ENCODE results near the gene REXO1.

REXO1 gene

DNA sequence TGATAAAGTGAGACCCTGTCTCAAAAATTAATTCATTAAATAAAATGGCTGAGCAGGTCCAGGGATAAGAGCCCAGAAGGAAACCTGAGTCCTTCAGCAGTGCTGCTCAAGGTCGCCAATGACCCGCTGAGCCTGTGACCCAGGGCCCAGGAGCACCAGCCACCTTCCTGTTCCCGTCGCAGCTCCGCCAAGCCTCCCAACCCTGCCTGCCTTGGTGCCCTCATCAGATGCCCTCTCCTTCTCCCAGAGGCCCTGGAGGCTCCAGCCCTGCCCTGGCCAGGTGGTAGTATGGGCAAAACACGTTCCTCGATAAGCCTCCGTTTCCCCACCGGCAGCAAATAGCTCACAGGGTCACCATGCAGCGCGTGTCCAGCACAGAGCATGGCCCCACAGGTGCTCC is 2.6 kb downstream of the REXO1 start:
- no peak for DNase-seq

DNA sequence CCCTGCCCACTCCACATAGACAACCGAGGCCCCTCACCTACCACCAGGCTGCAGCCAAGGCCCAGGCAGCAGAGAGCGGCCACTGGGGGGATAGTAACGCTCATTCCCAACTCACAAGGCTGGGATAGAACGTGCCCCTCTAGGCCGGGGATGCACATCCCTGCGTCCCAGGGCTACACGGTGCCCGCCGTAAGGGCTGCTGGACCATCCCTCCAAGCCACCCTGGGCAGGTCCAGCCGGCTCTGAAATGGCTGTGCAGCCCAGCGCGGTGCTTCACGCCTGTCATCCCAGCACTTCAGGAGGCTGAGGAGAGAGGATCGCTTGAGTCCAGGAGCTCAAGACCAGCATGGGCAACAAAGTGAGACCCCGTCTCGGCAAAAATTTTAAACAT is 3.2 kb downstream of the REXO1 start:
- DNase-seq: no peak

DNA sequence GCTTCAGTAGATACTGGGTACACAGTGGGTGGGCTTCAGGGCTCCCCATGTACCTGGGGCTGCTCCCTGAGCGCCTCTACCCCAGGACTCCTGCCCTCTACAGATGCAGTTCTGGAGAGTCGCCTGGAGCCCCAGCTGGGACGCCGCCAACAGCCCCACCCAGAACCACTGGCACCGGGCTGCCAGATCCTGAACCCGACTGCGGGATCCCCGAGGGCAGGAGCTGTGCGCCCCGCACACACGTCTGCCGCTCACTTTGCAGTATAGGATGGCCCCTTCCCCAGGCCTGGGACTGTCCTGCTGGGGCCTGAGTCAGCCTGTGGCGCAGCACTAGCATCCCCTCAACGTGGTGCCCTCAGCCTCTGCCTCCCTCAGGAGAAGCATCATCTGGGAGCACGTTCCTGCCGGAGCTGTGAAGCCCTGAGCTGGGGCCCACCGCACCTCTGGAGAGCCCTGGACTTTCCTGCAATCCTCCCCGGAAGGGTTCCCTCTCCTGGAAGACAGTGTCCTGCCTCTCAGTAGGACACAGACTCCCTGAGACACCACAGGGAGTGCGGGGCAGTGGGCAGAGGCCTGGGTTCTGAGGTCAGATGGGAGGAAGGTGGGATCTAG is 3.7 kb downstream of the REXO1 start:
- no peak for DNase-seq

DNA sequence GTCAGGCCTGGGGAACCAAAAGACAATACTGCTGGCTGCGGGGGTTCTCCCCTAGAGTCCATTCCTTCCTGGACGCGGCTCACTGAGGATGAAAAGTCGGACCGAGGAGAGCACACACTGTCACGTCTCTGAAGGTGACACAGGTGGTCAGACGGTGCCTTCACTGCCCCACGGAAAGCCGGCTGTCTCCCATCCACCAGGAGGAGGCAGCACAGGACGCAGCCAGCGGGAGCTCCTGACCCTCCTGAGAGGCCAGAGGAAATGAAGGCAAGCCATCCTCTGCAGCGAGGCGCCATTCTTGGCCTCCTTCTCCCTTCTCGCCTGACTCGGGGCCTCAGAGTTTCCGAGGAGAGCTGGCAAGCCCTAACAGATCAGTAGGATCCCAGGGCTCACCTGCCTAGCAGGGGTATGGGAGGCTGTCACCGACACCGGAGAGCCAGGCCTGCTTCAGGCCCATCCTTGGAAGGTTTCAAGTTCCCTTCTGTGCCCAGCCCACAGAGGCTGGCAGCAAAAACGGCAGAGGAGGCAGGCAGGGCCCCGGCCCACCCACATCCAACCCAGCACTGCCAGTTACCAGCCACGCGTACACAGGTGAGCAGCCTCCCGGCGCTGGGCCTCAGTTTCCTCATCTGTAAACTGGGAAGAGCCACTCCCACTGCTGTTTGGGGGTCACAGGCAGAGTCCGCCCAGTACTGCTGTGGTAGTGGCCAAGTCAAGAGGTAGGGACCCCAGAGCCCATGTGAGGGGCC is 4.5 kb downstream of the REXO1 start:
- DNase-seq: no peak

DNA sequence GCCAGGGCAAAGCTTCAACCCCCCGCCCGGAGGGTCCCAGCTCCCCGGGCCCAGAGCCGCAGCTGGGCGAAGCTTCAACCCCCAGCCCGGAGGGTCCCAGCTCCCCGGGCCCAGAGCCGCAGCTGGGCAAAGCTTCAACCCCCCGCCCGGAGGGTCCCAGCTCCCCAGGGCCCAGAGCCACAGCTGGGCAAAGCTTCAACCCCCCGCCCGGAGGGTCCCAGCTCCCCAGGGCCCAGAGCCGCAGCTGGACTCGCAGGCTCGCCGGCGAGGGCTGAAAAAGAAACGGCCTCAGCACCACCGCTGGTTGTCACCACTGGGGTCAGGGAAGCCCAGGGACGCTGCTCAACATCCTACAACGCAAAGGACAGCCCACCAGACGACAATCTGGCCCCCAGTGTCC is 5.2 kb downstream of the REXO1 start:
- DNase-seq: no peak

DNA sequence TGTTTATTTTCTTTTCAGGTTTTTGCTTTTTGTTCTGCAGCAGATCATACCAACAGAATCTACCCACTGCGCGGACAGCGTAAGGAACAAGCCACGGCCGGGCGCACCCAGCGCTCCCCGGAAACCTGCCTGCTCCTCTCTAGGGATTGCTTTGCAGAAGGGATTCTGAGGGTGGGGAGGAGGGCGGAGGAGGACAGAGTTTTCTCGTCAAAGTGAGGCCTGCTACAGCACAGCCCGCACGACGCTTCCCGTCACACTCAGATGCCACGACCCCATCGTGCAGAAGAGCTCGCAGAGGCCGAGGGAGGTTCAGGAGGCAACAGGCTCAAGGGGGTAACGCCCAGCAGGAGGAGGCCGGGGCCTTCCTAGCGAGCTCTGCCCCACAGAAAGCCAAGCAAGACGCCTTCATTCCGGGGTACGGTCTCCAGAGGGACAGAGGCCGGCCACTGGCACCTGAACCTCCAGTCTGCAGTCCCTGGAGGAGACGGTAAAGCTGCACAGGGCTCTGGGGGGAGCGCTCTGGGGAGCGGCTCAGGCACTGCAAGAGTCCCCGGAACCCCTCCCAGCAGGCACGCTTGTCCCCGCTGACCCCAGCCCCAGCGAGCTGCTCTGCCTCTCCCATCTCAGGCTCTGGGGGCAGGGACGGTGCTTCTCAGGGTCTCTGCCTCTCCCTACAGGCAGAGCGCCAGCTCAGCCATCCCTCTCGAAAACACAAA is 6.9 kb downstream of the REXO1 start:
- DNase-seq: no peak

DNA sequence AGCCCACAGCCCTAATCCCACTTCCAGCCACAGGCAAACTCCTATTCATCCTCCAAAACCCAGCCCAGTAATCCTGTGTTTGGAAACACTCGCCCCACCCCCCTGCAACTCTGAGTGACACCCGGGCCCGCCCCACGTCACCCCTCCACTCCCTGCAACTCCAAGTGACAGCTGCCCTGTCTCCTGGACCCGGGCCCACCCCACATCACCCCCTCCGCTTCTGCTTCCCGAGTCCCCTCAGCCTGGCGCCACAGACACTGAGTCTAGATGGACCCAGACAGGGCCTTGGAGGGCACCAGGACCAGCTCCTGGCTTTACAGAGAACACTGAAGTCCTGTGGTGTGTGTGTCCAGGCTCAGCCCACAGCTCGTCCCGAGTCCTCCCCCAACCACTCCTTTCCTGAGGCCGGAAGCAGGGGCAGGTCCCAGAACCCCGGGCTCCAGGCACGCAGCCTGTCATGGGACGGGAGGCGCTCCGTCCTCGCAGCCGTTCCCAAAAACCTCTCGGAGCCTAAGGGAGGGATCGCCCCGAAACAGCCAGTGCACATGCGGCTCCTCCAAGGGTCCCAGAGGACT is 7.7 kb downstream of the REXO1 start:
- no peak for DNase-seq

DNA sequence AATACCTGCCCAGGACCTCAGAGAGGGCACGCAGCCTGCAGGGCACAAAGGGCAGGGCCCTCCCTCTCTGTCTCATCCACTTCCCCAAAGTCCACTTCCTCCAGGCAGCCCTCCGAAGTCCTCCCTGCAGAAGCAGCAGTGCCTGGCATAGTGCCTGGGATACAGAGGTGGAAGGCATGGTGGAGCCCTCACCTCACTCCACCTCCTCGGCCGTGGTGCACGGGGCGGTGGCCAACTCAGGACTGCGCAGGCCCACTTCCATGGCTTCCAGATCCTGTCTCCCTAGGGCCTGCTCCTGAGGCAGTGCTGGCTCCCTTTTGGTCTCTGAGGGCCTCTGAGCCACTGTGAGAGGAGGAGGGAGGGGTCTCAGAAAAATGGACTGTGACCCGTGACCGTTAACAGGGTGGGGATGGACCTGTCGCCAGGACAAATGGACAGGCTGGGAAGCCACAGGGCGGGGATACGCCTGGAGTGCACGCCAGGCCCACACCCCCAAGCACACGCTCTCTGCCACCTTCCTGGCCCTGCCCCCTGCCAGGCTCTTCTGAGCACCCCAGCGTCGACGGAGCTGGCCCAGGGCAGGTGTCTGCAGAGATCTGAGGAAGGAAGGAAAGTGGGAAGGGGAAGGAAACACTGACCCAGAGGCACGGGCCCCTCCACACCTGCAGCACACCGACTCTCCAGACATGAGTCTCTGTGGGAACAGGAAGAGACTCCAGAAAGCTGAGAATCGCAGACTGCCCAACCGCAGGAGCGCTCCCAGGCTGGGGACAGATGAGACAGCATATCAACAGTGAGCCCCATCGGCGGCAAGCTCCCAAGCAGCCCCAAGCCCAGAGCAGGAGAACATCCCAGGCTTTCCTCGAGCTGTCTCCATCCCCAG is 8.4 kb downstream of the REXO1 start:
- DNase-seq: no peak

DNA sequence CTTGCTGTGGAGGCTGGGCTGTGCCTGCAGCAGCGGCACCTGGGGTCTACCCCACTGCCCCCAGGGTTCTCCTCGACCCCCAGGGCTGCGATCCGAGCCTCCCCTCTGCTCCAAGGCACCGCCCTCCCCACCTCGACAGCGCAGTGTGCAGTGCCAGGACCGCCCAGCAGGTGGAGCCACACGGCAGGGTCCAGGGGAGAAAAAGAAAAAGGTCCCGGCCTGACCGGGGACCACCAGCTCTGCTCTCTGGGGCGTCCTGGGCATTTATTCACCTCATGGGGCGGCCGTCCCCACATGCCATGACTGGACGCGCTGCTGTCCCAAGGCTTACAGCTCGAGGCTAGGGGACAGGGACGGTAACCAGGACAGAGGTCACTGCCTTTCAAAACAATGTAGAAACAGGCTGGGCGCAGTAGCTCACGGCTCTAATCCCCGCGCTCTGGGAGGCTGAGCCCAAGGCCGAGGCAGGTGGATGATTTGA is 10.6 kb downstream of the REXO1 start:
- no peak for DNase-seq

DNA sequence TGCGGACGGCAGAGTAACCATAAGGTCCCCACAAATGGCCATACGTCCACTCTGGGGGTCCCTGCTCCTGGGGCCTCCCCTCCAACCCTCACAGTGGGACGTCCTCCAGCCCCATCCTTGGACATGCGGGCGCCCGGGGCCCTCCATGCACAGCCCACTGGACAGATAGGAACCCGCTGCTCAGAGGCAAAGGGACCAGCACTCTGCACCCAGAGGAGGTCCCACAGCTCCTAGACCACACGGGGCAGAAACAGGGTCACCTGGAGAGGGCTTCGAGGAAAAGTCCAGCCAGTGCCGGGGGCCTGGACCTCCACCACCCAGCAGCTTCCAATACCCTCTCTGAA is 11.1 kb downstream of the REXO1 start:
- DNase-seq: no peak

DNA sequence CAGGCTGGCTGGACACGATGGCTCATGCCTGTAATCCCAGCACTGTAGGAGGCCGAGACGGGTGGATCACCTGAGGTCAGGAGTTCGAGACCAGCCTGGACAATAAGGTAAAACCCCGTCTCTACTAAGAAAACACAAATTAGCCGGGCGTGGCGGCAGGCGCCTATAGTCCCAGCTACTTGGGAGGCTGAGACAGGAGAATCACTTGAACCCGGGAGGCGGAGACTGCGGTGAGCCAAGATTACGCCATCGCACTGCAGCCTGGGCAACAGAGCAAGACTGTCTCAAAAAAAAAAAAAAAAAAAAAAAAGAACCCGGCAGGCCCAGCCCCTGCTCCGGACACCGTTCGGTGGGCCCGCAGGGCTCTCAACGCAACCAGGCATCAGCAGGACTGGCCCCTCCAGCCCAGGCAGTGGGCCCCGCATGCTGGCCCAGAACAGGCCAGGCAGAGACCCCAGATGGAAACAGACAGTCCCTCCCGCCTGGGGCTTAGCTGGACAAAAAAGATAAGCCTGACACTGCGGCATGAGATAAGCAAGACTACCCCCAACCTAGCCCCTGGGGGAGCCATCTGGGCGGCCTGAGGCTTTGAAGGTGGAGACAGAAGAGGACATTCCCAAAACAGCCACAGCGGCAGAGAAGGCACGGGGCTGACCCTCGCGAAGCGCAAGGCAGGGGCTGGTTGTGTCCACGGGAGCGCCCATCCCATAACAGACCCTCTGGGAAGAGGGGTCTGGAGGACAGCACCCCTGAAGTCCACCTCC is 11.6 kb downstream of the REXO1 start:
- DNase-seq: no peak

DNA sequence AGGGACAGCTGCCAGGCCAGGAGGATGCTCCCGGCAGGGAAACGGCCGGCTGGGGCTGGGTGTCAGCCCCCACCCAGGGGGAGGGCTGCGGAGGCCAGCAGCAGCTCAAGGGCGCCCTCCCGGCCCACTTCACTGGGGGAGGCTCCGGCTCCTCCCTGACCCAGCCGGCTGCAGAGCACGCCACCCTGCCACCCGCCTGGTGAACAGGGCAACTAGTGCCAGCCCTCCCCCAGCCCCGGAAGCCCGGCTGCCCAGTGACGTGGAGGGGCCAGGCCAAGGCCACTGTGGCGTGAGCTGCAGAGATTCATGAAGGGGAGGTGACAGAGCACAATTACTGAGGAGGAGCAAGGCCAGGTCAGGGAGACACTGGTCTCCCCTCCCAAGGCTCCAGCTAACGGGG is 14.7 kb downstream of the REXO1 start:
- no peak for DNase-seq

DNA sequence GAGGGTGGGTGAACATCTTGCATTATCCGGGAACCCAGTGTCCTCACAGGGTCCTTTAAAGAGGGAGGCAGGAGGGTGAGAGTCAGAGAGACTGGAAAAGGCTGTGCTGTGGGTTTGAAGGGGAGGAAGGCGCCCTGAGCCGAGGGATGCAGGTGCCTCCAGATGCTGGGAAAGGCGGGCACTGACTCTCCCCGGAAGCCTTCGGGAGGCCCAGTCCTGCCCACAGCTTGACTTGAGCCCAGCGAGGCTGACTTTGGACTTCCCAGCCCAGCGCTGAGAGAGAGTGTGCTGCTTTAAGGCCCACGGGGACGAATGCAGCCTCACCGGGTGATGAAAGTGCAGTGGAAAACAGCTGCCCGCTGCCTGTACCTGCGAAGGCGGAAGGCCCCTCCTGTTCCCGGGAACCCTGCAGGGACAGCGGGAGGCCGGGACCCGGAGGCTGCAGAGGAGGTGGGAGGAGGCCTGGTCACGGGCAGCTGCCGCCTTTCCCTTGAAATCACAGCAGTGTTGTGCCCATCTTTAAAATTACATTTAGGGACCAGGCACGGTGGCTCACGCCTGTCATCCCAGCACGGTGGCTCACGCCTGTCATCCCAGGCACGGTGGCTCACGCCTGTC is 16.1 kb downstream of the REXO1 start:
- no peak for DNase-seq

DNA sequence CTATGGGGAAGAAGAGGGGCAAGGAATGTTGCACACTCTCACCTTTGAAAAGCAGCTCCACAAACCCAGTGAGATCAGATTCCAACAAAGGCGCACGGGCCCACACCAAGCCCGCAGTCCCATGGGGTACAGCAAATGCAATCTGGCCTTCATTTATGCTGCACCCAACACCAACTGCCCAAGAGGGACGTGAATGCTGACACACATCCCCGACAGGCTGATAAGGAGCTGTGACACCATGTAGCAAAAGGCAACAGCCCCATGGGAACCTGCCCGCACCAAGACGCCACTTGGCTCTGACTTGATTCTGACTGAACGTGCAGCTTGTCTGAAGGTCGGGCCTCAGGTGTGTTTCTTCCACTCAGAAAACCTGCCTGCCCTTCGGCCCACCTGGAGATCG is 17.3 kb downstream of the REXO1 start:
- no peak for DNase-seq

DNA sequence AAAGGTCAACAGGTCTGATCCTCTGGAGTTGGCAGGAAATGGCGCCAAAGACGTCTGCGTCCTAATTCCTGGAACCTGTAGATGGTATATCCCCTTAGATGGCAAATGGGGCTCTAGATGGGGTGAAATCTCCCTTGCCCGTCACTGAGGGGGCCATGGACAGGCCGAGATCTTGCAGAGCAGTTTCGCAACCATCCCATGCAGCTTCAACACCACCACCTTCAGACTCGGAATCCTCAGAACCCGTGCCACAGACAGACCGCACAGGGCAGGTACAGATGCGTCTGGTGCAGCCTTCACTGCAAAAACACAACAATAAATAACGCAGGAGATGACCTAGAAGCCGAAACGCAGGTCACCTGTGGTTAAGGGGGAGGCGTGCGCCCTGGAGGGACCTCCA is 17.7 kb downstream of the REXO1 start:
- no peak for DNase-seq

DNA sequence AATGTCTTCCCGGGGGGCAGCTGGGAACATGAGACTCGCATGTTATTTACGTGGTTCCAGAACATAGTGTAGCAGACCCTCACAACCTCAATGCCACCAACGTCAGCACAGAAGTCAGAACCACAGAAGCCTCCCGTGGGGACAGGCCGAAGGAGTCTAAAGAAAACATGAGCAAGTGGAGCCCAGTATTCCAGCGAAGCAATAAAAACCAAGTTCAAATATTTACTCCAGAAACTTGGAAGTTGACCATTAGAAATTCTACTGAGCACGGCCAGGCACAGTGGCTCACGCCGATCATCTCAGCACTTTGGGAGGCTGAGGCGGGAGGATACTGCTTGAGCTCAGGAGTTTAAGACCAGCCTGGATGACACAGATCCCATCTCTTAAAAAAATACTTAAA is 18.3 kb downstream of the REXO1 start:
- no peak for DNase-seq

DNA sequence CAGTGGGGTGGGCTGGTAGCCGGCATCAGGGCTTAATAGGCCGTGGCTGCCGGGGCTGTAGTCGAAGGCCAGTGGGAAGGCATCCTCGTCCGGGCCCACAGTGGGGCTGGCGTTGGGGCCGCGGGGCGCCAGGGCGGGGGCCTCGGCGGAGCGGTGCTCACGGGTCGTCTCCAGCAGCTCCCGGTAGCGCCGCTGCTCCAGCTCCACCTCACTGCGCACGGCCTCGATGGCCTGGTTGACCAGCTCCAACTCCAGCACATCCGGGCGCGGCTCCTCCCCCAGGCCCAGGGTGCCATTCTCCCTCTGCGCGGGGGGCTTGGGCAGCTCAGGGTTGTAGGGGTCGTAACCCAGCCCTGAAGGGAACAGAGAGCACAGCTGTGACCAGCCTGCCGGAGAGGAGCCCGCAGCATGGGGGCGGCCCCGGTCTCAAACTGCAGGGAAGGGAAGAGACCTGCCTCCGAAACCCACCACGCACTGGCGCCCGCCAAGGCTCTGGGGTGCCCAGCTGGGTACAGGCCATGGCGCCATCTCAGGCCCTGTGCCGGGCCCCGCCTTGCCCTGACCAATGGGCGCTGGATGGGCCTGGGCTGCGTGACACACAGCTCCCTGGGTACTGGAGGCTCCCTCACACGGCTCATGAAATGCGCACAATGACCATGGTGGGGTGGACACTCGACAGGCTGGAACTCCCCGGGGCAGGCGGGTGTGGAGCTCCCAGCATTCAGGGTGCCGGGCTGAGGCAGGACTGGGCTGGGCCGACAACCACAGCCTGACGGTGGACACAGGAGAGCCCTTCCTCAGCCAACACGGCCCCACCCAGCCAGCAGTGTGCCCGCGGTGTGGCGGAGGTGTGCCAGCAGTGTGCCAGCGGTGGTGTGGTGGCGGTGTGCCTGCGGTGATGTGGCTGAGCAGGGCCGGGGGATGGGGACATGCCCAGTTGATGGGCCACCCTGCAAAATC is 19.7 kb downstream of the REXO1 start:
- DNase-seq: no peak

DNA sequence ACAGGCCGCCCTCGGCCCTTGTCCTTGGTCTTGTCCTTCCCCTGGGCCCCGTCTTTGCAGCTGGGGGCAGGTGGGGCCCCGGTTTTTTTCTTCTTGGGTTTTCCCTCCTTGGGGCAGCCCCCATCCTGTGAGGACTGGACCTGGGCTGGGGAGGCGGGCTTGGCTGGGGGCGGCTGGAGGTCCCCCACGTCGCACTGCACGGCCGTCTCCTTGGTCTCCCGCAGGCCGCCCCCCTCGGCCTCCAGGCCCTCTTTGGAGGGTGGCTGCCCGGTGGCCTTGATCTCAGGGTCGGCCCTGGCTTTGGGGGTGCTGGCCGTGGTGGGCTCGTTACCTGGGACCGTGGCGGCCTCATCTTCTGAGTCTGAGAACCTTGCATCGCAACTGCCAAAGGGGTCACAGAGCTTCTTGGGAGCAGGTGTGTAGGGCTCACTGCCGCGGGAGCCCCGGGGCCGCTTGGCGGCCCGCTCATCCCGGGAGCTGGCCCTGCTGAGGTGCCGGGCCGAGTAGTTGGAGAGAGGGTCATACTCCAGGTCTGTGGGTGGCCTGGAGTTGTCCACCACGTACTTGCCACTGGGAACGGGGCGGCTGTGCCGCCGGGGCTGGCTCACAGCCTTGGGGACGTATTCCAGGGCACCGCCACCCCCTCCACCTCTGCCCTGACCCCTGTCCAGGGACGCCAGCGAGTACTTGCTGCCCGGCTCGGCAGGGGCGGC is 20.6 kb downstream of the REXO1 start:
- no peak for DNase-seq
